SK-N-SH (cell line): ENCODE results near the gene PRR20G. TPM values are rescaled to one million over a fixed set of nuclear protein-coding genes. Genes with fewer than 3 reads are reported as not detected.

ENCODE experiments used
- CTCF ChIA-PET: fragments of 300-600, 350-600 bp; formaldehyde crosslinking; extraction: SDS; loops from one replicate; lab custom pipeline; 2021; lab: Yijun Ruan, JAX
- POLR2A ChIA-PET: fragments of 350-600 bp; sonication (Branson Sonifier 250); formaldehyde crosslinking; extraction: SDS; loops from one replicate; lab custom pipeline; 2020; ENCODE audit warnings: antibody characterized with exemption, inconsistent platforms; lab: Yijun Ruan, JAX
- DNase-seq: peaks from one replicate; pipeline ENCODE4 v3.0.0; 2012
- H2AFZ ChIP-seq: fragments of 200-600 bp; sonication (generic); 2 replicates; pipeline ENCODE4 v1.8.1; 2016; ENCODE audit warnings: antibody characterized with exemption, mild to moderate bottlenecking, low read depth
- H3F3A ChIP-seq: fragments of 200-600 bp; sonication (generic); replicated peaks from 2 replicates; pipeline ENCODE3; 2016; ENCODE audit warnings: antibody characterized with exemption, mild to moderate bottlenecking; ENCODE audit not compliant: insufficient read depth
- H3K27ac ChIP-seq, 2 experiments: fragments of 200-500 bp in 1 of 2; fragments of 200-600 bp in 1 of 2; sonication (Bioruptor generic) in 1 of 2; sonication (generic), shearing (Covaris generic) in 1 of 2; 2 replicates each; pipeline versions ENCODE4 v1.5.1 to v1.6.1; 2014 to 2016; ENCODE audit warnings: low read depth in 2 of 2, inconsistent platforms in 1 of 2, low read length in 1 of 2, mild to moderate bottlenecking in 1 of 2, mixed read lengths in 1 of 2
- H3K27me3 ChIP-seq: fragments of 200-600 bp; sonication (generic), shearing (Covaris generic); 2 replicates; pipeline ENCODE4 v1.6.1; 2016; ENCODE audit warnings: mixed run types; ENCODE audit not compliant: insufficient read depth
- H3K36me3 ChIP-seq, 2 experiments: fragments of 200-500 bp in 1 of 2; fragments of 200-600 bp in 1 of 2; sonication (Bioruptor generic) in 1 of 2; sonication (generic) in 1 of 2; replicated peaks in 1 of 2; 2 replicates each; pipeline versions ENCODE3 to v1.5.1; 2014 to 2016; ENCODE audit warnings: low read length in 1 of 2, mild to moderate bottlenecking in 1 of 2; ENCODE audit not compliant: insufficient read depth in 2 of 2, control insufficient read depth in 1 of 2
- H3K4me1 ChIP-seq, 2 experiments: fragments of 200-500 bp in 1 of 2; fragments of 200-600 bp in 1 of 2; sonication (Bioruptor generic) in 1 of 2; sonication (generic), shearing (Covaris generic) in 1 of 2; 2 replicates each; pipeline versions ENCODE4 v1.5.1 to v1.6.1; 2014 to 2016; ENCODE audit warnings: low read depth in 1 of 2, low read length in 1 of 2, mixed run types in 1 of 2; ENCODE audit not compliant: insufficient read depth in 2 of 2, control insufficient read depth in 1 of 2
- H3K4me2 ChIP-seq: fragments of 200-600 bp; sonication (generic), shearing (Covaris generic); 2 replicates; pipeline ENCODE4 v1.6.1; 2017; ENCODE audit warnings: mixed run types
- H3K4me3 ChIP-seq, 2 experiments: fragments of 200-500 bp in 1 of 2; fragments of 200-600 bp in 1 of 2; sonication (Bioruptor generic) in 1 of 2; sonication (generic), shearing (Covaris generic) in 1 of 2; 2 replicates each; pipeline versions ENCODE4 v1.5.1 to v1.8.1; 2014 to 2016; ENCODE audit warnings: low read depth in 2 of 2, inconsistent platforms in 1 of 2, low read length in 1 of 2, mild to moderate bottlenecking in 1 of 2, mixed read lengths in 1 of 2, moderate library complexity in 1 of 2
- H3K79me2 ChIP-seq: fragments of 200-600 bp; sonication (generic); 2 replicates; pipeline ENCODE4 v1.8.1; 2017; ENCODE audit warnings: mild to moderate bottlenecking; ENCODE audit not compliant: insufficient read depth
- H3K9ac ChIP-seq: fragments of 200-600 bp; sonication (generic); 2 replicates; pipeline ENCODE4 v1.6.1; 2017; ENCODE audit warnings: mixed run types
- H3K9me2 ChIP-seq: fragments of 200-600 bp; sonication (generic); 2 replicates; pipeline ENCODE4 v1.6.1; 2017; ENCODE audit warnings: mixed run types
- H3K9me3 ChIP-seq: fragments of 200-600 bp; sonication (generic); 2 replicates; pipeline ENCODE4 v1.6.1; 2017; ENCODE audit warnings: mixed run types, mild to moderate bottlenecking, moderate library complexity
- H4K20me1 ChIP-seq: fragments of 200-600 bp; sonication (generic); 2 replicates; pipeline ENCODE4 v1.6.1; 2017; ENCODE audit warnings: mild to moderate bottlenecking, mixed run types; ENCODE audit not compliant: insufficient read depth
- CHD2 ChIP-seq: fragments of 150-350 bp; IDR thresholded peaks from 2 replicates; pipeline ENCODE4 v1.6.1; 2018; ENCODE audit warnings: low read length; ENCODE audit not compliant: partially characterized antibody
- CTCF ChIP-seq: fragments of 200-600 bp; sonication (generic); IDR thresholded peaks from 2 replicates; pipeline ENCODE4 v1.6.1; 2017; ENCODE audit warnings: antibody characterized with exemption, mild to moderate bottlenecking, moderate library complexity
- ELF1 ChIP-seq: IDR thresholded peaks from 2 replicates; pipeline ENCODE4 v1.4.0; 2012
- FOXJ3 ChIP-seq: sonication (generic); formaldehyde crosslinking; IDR thresholded peaks from 2 replicates; pipeline ENCODE4 v1.5.1; 2020; ENCODE audit warnings: mild to moderate bottlenecking, missing genetic modification reagents
- FOXM1 ChIP-seq: IDR thresholded peaks from 2 replicates; pipeline ENCODE4 v1.4.0; 2012; ENCODE audit warnings: low read depth, mild to moderate bottlenecking
- GABPA ChIP-seq: IDR thresholded peaks from 2 replicates; pipeline ENCODE4 v1.4.0; 2012; ENCODE audit warnings: low read depth, mild to moderate bottlenecking
- GATA2 ChIP-seq: sonication (generic); formaldehyde crosslinking; IDR thresholded peaks from 2 replicates; pipeline ENCODE4 v1.5.0; 2020; ENCODE audit warnings: mild to moderate bottlenecking, missing genetic modification reagents
- MEF2A ChIP-seq: IDR thresholded peaks from 2 replicates; pipeline ENCODE4 v1.4.0; 2012; ENCODE audit warnings: low read depth, borderline replicate concordance
- NFIC ChIP-seq: IDR thresholded peaks from 2 replicates; pipeline ENCODE4 v1.4.0; 2012; ENCODE audit warnings: borderline replicate concordance
- NRF1 ChIP-seq: IDR thresholded peaks from 2 replicates; pipeline ENCODE4 v1.6.1; 2012; ENCODE audit warnings: low read depth, mild to moderate bottlenecking, low read length
- POLR2AphosphoS5 ChIP-seq: IDR thresholded peaks from 2 replicates; pipeline ENCODE4 v1.6.1; 2012; ENCODE audit warnings: low read depth, low read length
- RAD21 ChIP-seq: IDR thresholded peaks from 2 replicates; pipeline ENCODE4 v1.6.1; 2012; ENCODE audit warnings: mild to moderate bottlenecking, low read length
- SIN3A ChIP-seq: IDR thresholded peaks from 2 replicates; pipeline ENCODE4 v1.6.1; 2012; ENCODE audit warnings: low read depth, mild to moderate bottlenecking, low read length, moderate library complexity, borderline replicate concordance
- TCF12 ChIP-seq: IDR thresholded peaks from 2 replicates; pipeline ENCODE4 v1.4.0; 2012
- YY1 ChIP-seq: IDR thresholded peaks from 2 replicates; pipeline ENCODE4 v1.4.0; 2012; ENCODE audit warnings: low read depth, mild to moderate bottlenecking
- ZBTB33 ChIP-seq: IDR thresholded peaks from 2 replicates; pipeline ENCODE4 v1.4.0; 2012; ENCODE audit warnings: low read depth, borderline replicate concordance
- WGBS: methylation state at CpG from one replicate; pipeline ENCODE4 v1.1.6; 2017; ENCODE audit warnings: low lambda C conversion rate; 5-methylcytosine and 5-hydroxymethylcytosine counted together
- polyA plus RNA-seq, 3 experiments: library from polyadenylated mRNA; depleted of rRNA; stranded (reverse); fragments of >200 nt; gene quantifications; 2 replicates each; pipeline ENCODE4 v1.2.3, GENCODE V29; 2012
- TF ChIP-seq, protein P1 (sequence below): IDR thresholded peaks from 2 replicates; pipeline ENCODE4; 2012

The PRR20G gene
- polyA plus RNA-seq, 1 of the 3 experiments (the other 2 are of a cell fraction) = not detected

DNA sequence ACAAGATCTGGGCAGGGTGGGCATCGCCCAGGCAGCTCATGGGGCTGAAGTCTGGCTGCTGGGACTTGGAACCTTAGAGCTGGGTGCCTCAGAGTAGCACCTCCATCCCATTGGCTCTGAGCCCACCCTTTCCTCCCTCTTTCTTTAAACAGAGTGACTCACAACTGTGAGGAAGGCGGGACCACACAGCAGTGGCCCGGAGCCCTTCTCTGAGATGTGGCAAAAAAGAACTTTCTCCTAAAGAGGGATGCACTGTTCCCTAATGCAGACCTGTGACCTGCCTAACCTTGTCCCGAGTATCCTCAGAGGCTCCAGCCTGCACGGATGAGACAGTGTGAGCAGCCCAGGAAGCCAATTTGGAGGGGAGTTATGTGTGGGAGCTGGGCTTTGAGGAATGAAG, 23.6 kb downstream of the PRR20G start:
- no peaks in the 10 kb centered on the region for H3F3A ChIP-seq
- H2AFZ ChIP-seq = no peak overlapping the region
- peak overlapping the region; percentile 27; the same call in 1 of the 2 replicates for H3K4me2 ChIP-seq
- CTCF ChIA-PET = interaction anchor here (1.3 to 2.4 kb wide), 4 partner anchors 10 to 284 kb away, joined by 3 to 9 read pairs (median 5); no protein-coding TSS in a partner anchor
- no peak overlapping the region for H3K4me3 ChIP-seq
- H3K27me3 ChIP-seq = no peaks in the 10 kb centered on the region
- TF ChIP-seq CTCF (no peak), CHD2 (no peak), GABPA (no peak), POLR2AphosphoS5 (no peak), NRF1 (no peak), ZBTB33 (no peak), TCF12 (no peak), FOXM1 (no peak), NFIC (no peak), ELF1 (no peak), RAD21 (no peak), MEF2A (no peak), SIN3A (no peak), YY1 (no peak), FOXJ3 (CRISPR knock-in tag) (no peak), GATA2 (CRISPR knock-in tag) (no peak)
- TF ChIP-seq, protein P1, sequence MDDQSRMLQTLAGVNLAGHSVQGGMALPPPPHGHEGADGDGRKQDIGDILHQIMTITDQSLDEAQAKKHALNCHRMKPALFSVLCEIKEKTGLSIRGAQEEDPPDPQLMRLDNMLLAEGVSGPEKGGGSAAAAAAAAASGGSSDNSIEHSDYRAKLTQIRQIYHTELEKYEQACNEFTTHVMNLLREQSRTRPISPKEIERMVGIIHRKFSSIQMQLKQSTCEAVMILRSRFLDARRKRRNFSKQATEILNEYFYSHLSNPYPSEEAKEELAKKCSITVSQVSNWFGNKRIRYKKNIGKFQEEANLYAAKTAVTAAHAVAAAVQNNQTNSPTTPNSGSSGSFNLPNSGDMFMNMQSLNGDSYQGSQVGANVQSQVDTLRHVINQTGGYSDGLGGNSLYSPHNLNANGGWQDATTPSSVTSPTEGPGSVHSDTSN = no peak
- no peaks in the 10 kb centered on the region for H3K9me3 ChIP-seq
- H3K9ac ChIP-seq = no peak overlapping the region
- no peaks in the 10 kb centered on the region for H3K36me3 ChIP-seq
- no peaks in the 10 kb centered on the region for H4K20me1 ChIP-seq
- 47% methylated on average over 5 of the region's 5 CpGs for WGBS
- no peaks in the 10 kb centered on the region for H3K9me2 ChIP-seq
- no peak for DNase-seq
- no peaks in the 10 kb centered on the region for H3K79me2 ChIP-seq
- peaks cover 4 to 14% of the 10 kb centered on the region in 2 experiments; a peak in 1 of 4 replicates for H3K4me1 ChIP-seq
- H3K27ac ChIP-seq = no peak overlapping the region; a peak in 1 of 4 replicates
- POLR2A ChIA-PET = no interaction called here
